HG03565 (cell line): ENCODE data around the gene MIGA1.
"Not testable (repeated sequence)": the region's sequence is repeated elsewhere in the genome, so short reads cannot be mapped to it uniquely, and the experiment has no call there.

Source experiments
- ATAC-seq: cut with Tn5 transposase; IDR thresholded peaks from one replicate; pipeline ENCODE4 v1.9.1; 2021; ENCODE audit warnings: mild to moderate bottlenecking, moderate library complexity; ENCODE audit not compliant: unreplicated experiment

The MIGA1 gene

GRCh38 chr1:77906019-77906545, 126.6 kb downstream of the MIGA1 start:
- no peak for ATAC-seq

- no peak for ATAC-seq
Measured at GRCh38 chr1:77906624-77907023, 127.2 kb downstream of the MIGA1 start.

DNA sequence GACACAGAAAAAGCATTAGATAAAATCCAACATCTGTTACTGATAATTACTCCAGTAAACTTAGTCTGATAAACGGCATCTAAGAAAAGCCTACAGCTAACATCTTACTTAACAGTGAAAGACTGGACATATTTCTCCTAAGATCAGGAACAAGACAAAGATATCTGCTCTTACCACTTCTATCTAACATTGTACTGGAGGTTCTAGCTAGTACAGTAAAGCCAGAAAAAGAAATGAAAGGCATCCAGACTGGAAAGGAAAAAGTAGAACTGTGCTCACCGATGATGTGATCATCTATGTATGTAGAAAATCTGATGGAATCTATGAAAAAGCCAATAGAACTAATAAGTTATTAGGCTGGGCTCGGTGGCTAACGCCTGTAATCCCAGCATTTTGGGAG, 130.7 kb downstream of the MIGA1 start:
- no peak for ATAC-seq

DNA sequence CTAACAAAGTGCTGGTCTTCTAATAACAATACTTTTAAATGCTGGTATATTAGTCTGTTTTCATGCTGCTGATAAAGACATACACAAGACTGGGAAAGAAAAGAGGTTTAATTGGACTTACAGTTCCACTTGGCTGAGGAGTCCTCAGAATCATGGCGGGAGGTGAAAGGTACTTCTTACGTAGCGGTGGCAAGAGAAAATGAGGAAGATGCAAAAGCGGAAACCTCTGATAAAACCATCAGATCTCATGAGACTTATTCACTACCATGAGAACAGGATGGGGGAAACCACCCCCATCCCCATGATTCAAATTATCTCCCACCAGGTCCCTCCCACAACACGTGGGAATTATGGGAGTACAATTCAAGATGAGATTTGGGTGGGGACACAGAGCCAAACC, 139.5 kb downstream of the MIGA1 start:
- not testable (repeated sequence) for ATAC-seq

- no peak for ATAC-seq
Measured at GRCh38 chr1:77925518-77925917, 146.1 kb downstream of the MIGA1 start.

GRCh38 chr1:77925956-77926355, 146.5 kb downstream of the MIGA1 start:
- ATAC-seq, result no peak

DNA sequence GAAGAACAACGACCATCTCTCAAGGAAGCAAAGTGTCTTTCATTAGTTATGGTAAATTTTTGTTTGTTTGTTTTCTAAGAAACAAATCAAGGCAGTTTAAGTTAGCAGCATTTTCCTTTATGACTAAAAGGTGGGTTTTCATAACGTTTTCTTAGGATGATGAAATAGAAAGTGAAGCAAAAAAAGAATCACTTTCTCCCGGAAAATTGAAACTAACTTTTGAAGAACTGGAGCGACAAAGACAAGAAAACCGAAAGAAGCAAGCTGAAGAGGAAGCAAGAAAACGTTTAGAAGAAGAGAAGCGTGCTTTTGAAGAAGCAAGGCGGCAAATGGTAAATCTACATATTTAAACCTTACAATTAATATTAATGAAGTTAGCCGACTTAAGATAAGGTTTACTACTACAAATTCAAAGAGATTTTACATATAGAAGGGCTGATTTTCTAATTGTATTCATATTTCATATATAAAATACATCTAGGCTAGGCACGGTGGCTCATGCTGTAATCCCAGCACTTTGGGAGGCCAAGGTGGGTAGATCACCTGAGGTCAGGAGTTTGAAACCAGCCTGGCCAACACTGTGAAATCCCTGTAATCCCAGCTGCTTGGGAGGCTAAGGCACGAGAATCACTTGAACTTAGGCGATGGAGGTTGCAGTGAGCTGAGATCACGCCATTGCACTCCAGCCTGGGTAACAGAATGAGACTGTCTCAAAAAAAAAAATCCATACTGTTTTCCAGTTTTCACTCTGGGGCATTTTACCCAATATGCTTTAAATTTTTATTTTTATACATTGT, 147.3 kb downstream of the MIGA1 start:
- ATAC-seq, result peak; percentile 54

GRCh38 chr1:77927414-77927813, 148.0 kb downstream of the MIGA1 start:
- no peak for ATAC-seq
